MM.1S (cell line): ENCODE results near the gene PLD1.

Experiments
- DNase-seq: peaks from one replicate; pipeline ENCODE4 v3.0.0-alpha.2; 2015
- H2AFZ ChIP-seq: fragments of 300-600 bp; sonication (generic); 2 replicates; pipeline ENCODE4 v1.6.0; 2016; ENCODE audit warnings: antibody characterized with exemption, low read length
- H3F3A ChIP-seq: fragments of 300-600 bp; sonication (generic); 2 replicates; pipeline ENCODE4 v1.6.1; 2016; ENCODE audit warnings: mild to moderate bottlenecking, antibody characterized with exemption, low read length, moderate library complexity, mixed read lengths; ENCODE audit not compliant: insufficient read depth
- H3K27ac ChIP-seq: fragments of 300-600 bp; sonication (generic); 2 replicates; pipeline ENCODE4 v1.5.1; 2016; ENCODE audit warnings: mild to moderate bottlenecking, low read length
- H3K27me3 ChIP-seq: fragments of 300-600 bp; sonication (generic); replicated peaks from 2 replicates; pipeline ENCODE4 v1.6.0; 2016; ENCODE audit warnings: low read length; ENCODE audit not compliant: insufficient read depth
- H3K36me3 ChIP-seq: fragments of 300-600 bp; sonication (generic); replicated peaks from 2 replicates; pipeline ENCODE4 v1.6.1; 2016; ENCODE audit warnings: mild to moderate bottlenecking, low read length, mixed read lengths; ENCODE audit not compliant: insufficient read depth
- H3K4me1 ChIP-seq: fragments of 300-600 bp; sonication (generic); 2 replicates; pipeline ENCODE4 v1.6.1; 2016; ENCODE audit warnings: low read length, mixed read lengths
- H3K4me2 ChIP-seq: fragments of 300-600 bp; sonication (generic); 2 replicates; pipeline ENCODE4 v1.6.0; 2016; ENCODE audit warnings: low read depth, low read length
- H3K4me3 ChIP-seq: fragments of 300-600 bp; sonication (generic); 2 replicates; pipeline ENCODE4 v1.5.1; 2016; ENCODE audit warnings: low read length, mixed read lengths
- H3K79me2 ChIP-seq: fragments of 300-600 bp; sonication (generic); 2 replicates; pipeline ENCODE4 v1.6.1; 2016; ENCODE audit warnings: mixed run types, low read length, mixed read lengths
- H3K9ac ChIP-seq: fragments of 300-600 bp; sonication (generic); 2 replicates; pipeline ENCODE4 v1.6.1; 2016; ENCODE audit warnings: low read length, mixed read lengths
- H3K9me2 ChIP-seq: fragments of 300-600 bp; sonication (generic); replicated peaks from 2 replicates; pipeline ENCODE4 v1.6.1; 2016; ENCODE audit warnings: mild to moderate bottlenecking, low read length, mixed read lengths; ENCODE audit not compliant: insufficient read depth
- H3K9me3 ChIP-seq: fragments of 300-600 bp; sonication (generic); replicated peaks from 2 replicates; pipeline ENCODE4 v1.6.1; 2016; ENCODE audit warnings: mild to moderate bottlenecking, low read length, mixed read lengths; ENCODE audit not compliant: insufficient read depth
- H4K20me1 ChIP-seq: fragments of 300-600 bp; sonication (generic); 2 replicates; pipeline ENCODE4 v1.6.1; 2016; ENCODE audit warnings: mild to moderate bottlenecking, low read length, moderate library complexity, mixed read lengths; ENCODE audit not compliant: insufficient read depth
- CTCF ChIP-seq: fragments of 300-600 bp; sonication (generic); IDR thresholded peaks from 2 replicates; pipeline ENCODE4 v1.5.1; 2016; ENCODE audit warnings: antibody characterized with exemption, low read length, mixed read lengths
- EZH2 ChIP-seq: fragments of 300-600 bp; sonication (generic); optimal IDR thresholded peaks from 2 replicates; pipeline ENCODE3; 2017; ENCODE audit warnings: low read depth, mild to moderate bottlenecking, antibody characterized with exemption, low read length, mixed read lengths
- EZH2phosphoT487 ChIP-seq: fragments of 300-600 bp; sonication (generic); IDR thresholded peaks from 2 replicates; pipeline ENCODE4 v1.6.1; 2018; ENCODE audit warnings: antibody characterized with exemption, low read length

Gene PLD1

GRCh38 chr3:171775943-171776342, 34.3 kb downstream of the PLD1 start:
- Histone ChIP-seq H2AFZ (no peak overlapping the region), H4K20me1 (no peaks in the 10 kb centered on the region), H3K4me2 (no peak overlapping the region), H3K27me3 (no peaks in the 10 kb centered on the region), H3K79me2 (no peaks in the 10 kb centered on the region), H3K27ac (no peak overlapping the region), H3F3A (no peaks in the 10 kb centered on the region), H3K36me3 (no peaks in the 10 kb centered on the region), H3K4me1 (no peaks in the 10 kb centered on the region), H3K9me2 (no peaks in the 10 kb centered on the region), H3K4me3 (no peak overlapping the region), H3K9me3 (no peaks in the 10 kb centered on the region), H3K9ac (no peak overlapping the region)
- TF ChIP-seq EZH2: no peak
- TF ChIP-seq CTCF: no peak
- no peak for TF ChIP-seq EZH2phosphoT487
- DNase-seq: no peak

- H3K4me1 ChIP-seq: no peaks in the 10 kb centered on the region
- H3K79me2 ChIP-seq: no peaks in the 10 kb centered on the region
- H3K9ac ChIP-seq: no peak overlapping the region
- H3K9me2 ChIP-seq: no peaks in the 10 kb centered on the region
- H4K20me1 ChIP-seq: no peaks in the 10 kb centered on the region
- TF ChIP-seq EZH2phosphoT487 (no peak), EZH2 (no peak), CTCF (no peak)
- no peaks in the 10 kb centered on the region for H3K9me3 ChIP-seq
- no peak overlapping the region for H3K27ac ChIP-seq
- no peak for DNase-seq
- H3F3A ChIP-seq: no peaks in the 10 kb centered on the region
- no peak overlapping the region for H2AFZ ChIP-seq
- H3K36me3 ChIP-seq: no peaks in the 10 kb centered on the region
- H3K4me2 ChIP-seq: no peak overlapping the region
- H3K4me3 ChIP-seq: no peak overlapping the region
- no peaks in the 10 kb centered on the region for H3K27me3 ChIP-seq
Observed at GRCh38 chr3:171774521-171774920, 35.8 kb downstream of the PLD1 start.

- Histone ChIP-seq H3K4me2 (no peak overlapping the region), H3K4me1 (no peaks in the 10 kb centered on the region), H3K9me2 (no peaks in the 10 kb centered on the region), H3K4me3 (no peak overlapping the region), H3K9me3 (no peaks in the 10 kb centered on the region), H2AFZ (no peak overlapping the region), H3K27me3 (no peaks in the 10 kb centered on the region), H3F3A (no peaks in the 10 kb centered on the region), H3K36me3 (no peaks in the 10 kb centered on the region), H3K27ac (no peak overlapping the region), H4K20me1 (no peaks in the 10 kb centered on the region), H3K9ac (no peak overlapping the region), H3K79me2 (no peaks in the 10 kb centered on the region)
- TF ChIP-seq EZH2: no peak
- TF ChIP-seq CTCF: peak; percentile 91
- no peak for TF ChIP-seq EZH2phosphoT487
- DNase-seq: peak; percentile 67
Observed at GRCh38 chr3:171772427-171773056, 37.7 kb downstream of the PLD1 start.
